Omental fat pad (tissue), 4 donors: ENCODE results near the gene PEX12. TPM values are rescaled to one million over a fixed set of nuclear protein-coding genes. Genes with fewer than 3 reads are reported as not detected.

Experiments
- ATAC-seq: fragments of 150-250 bp; one replicate; pipeline ENCODE4 v1.9.1; 2016; ENCODE audit warnings: mild to moderate bottlenecking, moderate library complexity; ENCODE audit not compliant: low FRiP score
- DNase-seq: peaks from one replicate; pipeline ENCODE4 v3.0.0-alpha.2; 2019; ENCODE audit warnings: low spot score
- CTCF ChIP-seq, 3 donors: fragments of 450-650 bp; IDR thresholded peaks; one replicate each; pipeline ENCODE4 v1.5.1; 2016 to 2017; ENCODE audit warnings: antibody characterized with exemption in 3 of 3, mild to moderate bottlenecking in 3 of 3, moderate library complexity in 2 of 3
- total RNA-seq, 4 donors: library from RNA; depleted of rRNA; stranded (reverse); fragments of >200 nt; gene quantifications; one replicate each; pipeline ENCODE4 v1.1.0, GENCODE V29; 2016

PEX12 gene
- total RNA-seq, 4 donors from 2014 or later: 3.5 to 7.4 (median 5.2) TPM

DNA sequence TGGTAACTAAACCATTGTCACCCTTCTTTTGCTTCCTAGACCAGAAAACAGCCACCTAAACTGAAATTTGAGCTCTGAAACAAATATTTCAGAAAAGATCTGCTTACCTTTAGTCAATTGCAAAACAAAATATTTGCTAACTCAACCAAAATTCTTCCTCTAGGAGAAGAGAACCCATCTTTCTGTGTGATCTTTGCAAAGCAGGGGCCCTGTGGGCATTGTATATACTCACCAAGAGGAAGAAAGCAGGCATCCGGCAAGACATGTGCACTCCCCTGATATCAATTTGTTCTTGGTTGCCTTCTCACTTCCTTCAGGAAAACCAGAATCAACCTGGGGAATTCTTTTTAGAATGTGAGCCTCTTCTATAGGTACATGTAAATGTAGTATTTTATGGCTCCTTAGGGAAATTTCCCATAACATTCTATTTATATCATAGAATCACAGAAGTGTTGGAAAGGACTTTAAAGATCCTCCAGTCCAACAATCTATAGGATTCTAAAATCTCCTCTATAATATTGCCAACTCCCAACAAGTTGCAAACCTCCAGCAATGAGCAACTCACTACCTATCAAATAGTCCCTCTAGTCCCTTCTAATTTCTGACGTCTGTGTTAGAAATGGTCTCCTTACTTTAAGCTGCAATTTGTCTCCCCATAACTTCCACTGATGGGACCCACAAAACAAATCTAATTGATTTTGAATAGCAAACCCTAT, 18.7 kb downstream of the PEX12 start:
- ATAC-seq (no peak), DNase-seq (no peak)
- TF ChIP-seq CTCF (IDR thresholded peaks at IDR 0.05): no peak

DNA sequence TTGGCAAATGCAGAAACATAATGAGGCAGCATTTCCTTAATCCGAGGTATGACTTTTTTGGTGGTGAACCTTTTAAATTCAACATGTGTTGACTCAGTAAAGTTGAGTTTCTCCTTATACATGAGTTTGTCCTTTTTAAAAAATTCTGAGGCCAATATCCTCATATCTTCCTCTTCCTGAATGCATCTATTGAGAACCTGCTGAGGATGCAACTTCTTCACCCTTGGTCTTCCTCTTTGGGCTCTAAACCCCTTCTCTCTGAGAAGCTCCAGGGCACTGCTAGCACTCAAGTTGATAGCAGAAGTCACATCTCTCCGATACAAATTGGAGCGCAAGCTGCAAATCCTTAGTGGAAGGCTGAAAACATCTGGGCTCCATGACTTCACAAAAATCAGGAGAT, 21.0 kb downstream of the PEX12 start:
- DNase-seq (no peak), ATAC-seq (no peak)
- TF ChIP-seq CTCF (IDR thresholded peaks at IDR 0.05): no peak

DNA sequence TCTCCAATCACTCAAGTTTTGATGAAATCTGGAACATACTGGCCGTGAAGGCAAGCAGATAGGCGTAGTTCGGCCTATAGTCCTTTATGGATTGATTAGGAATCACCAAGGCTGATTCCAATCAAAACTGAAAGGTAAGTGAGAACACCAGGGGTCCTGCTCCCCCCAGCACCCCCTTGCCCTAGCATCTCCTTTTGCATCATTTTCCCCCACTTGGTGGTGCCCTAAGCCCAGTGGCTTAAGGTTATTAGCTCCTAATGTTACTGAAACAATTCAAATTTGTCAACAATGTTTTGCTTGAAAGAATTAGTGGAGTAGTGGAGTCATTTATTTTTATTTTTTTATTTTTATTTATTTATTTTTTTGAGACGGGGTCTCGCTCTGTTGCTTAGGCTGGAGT, 22.7 kb downstream of the PEX12 start:
- TF ChIP-seq CTCF (IDR thresholded peaks at IDR 0.05): no peak
- DNase-seq (no peak), ATAC-seq (no peak)

GRCh38 chr17:35554668-35555067, 23.7 kb downstream of the PEX12 start:
- ATAC-seq (no peak), DNase-seq (no peak)
- TF ChIP-seq CTCF (IDR thresholded peaks at IDR 0.05): no peak

- DNase-seq (no peak), ATAC-seq (no peak)
- no peak for TF ChIP-seq CTCF (IDR thresholded peaks at IDR 0.05)
Measured at GRCh38 chr17:35553310-35553709, 25.1 kb downstream of the PEX12 start.

- no peak for DNase-seq
- TF ChIP-seq CTCF (IDR thresholded peaks at IDR 0.05): no peak
- no peak for ATAC-seq
Measured at GRCh38 chr17:35548978-35549377, 29.4 kb downstream of the PEX12 start.

DNA sequence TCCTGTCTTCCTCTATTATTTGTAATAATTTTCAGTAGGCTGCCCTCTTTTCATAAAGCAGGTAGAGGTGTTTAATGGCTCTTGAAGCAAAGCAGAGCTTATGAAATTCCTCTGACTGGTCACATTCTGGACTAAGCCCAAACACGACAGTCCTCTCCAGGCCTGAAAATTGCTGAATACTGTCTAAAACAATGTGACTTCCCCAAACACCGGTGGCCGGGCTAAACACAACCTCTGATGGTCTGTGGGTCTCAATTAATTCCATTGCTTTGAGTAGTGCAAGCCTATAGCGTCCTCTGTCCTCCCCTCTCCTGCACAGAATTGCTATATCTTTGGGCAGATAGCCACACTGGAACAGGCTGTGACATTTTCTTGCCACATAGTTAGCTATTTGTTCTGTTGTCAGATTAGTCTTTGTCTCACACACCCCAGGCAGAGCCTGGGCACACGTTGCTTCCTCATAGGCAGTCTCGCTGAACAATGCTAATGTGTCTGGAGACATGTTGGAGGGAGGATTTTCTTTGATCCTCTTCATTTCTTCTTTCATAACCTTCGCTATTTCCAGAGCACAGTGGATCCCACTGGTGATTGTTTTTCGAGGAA, 30.1 kb downstream of the PEX12 start:
- TF ChIP-seq CTCF (IDR thresholded peaks at IDR 0.05): no peak
- ATAC-seq: no peak
- no peak for DNase-seq
